Thyroid gland (tissue), 4 donors: ENCODE data around the gene ZNF784.

ENCODE experiments used
- CTCF ChIP-seq, 6 experiments: fragments of 200-600 bp in 3 of 6; fragments of 450-650 bp in 3 of 6; sonication (generic) in 3 of 6; IDR thresholded peaks; one replicate each; pipeline ENCODE4 v1.5.1; 2016 to 2019; ENCODE audit warnings: antibody characterized with exemption in 6 of 6, mild to moderate bottlenecking in 2 of 6, inconsistent platforms in 1 of 6, moderate library complexity in 1 of 6
- POLR2A ChIP-seq, 2 donors: fragments of 450-650 bp; IDR thresholded peaks; one replicate each; pipeline ENCODE4 v1.6.1; 2017; ENCODE audit warnings: antibody characterized with exemption in 2 of 2, mild to moderate bottlenecking in 2 of 2, moderate library complexity in 1 of 2

GRCh38 chr19:55605207-55605636, 19.1 kb downstream of the ZNF784 start:
- TF ChIP-seq CTCF (IDR thresholded peaks at IDR 0.05) = no peak
- TF ChIP-seq POLR2A (IDR thresholded peaks at IDR 0.05) = peak in 1 of 2 donors; percentile 42
